PC-9 (cell line): ENCODE results near the gene RASSF10. TPM values are rescaled to one million over a fixed set of nuclear protein-coding genes. Genes with fewer than 3 reads are reported as not detected.

Experiments used
- BruUV-seq: library from RNA; stranded (reverse); fragments of 400-500 nt; replicated peaks from 2 replicates; lab custom pipeline; 2021; lab: Mats Ljungman, UMichigan
- CTCF ChIA-PET: fragments of 300-600 bp; sonication (Branson Sonifier 250); formaldehyde crosslinking; loops from one replicate; lab custom pipeline; 2022; ENCODE audit warnings: antibody characterized with exemption; lab: Charles Lee
- POLR2A ChIA-PET: fragments of 300-600 bp; sonication (Branson Sonifier 250); formaldehyde crosslinking; loops from one replicate; lab custom pipeline; 2022; ENCODE audit warnings: antibody characterized with exemption; ENCODE audit not compliant: unreplicated experiment; lab: Charles Lee
- DNase-seq, 2 experiments: peaks; one replicate each; pipeline versions ENCODE4 v3.0.0 to v3.0.0-alpha.2; 2015 to 2022; ENCODE audit warnings: mixed read lengths in 1 of 2
- H2AFZ ChIP-seq: fragments of 200-600 bp; sonication (generic); 2 replicates; pipeline ENCODE4 v1.8.1; 2017; ENCODE audit warnings: antibody characterized with exemption
- H3F3A ChIP-seq: fragments of 200-600 bp; sonication (generic); 2 replicates; pipeline ENCODE4 v1.8.1; 2017; ENCODE audit warnings: antibody characterized with exemption, mild to moderate bottlenecking, low read depth; ENCODE audit not compliant: insufficient read depth
- H3K27ac ChIP-seq: fragments of 200-600 bp; sonication (generic); 2 replicates; pipeline ENCODE4 v1.6.1; 2016; ENCODE audit warnings: mixed run types
- H3K27me3 ChIP-seq: fragments of 200-600 bp; sonication (generic); 2 replicates; pipeline ENCODE4 v1.6.1; 2016; ENCODE audit warnings: low read depth, mixed run types; ENCODE audit not compliant: insufficient read depth
- H3K36me3 ChIP-seq: fragments of 200-600 bp; sonication (generic); 2 replicates; pipeline ENCODE4 v1.6.1; 2016; ENCODE audit warnings: low read depth, mixed run types
- H3K4me1 ChIP-seq: fragments of 200-600 bp; sonication (generic); replicated peaks from 2 replicates; pipeline ENCODE4 v1.6.1; 2016; ENCODE audit warnings: mixed run types; ENCODE audit not compliant: insufficient read depth
- H3K4me2 ChIP-seq: fragments of 200-600 bp; sonication (generic); 2 replicates; pipeline ENCODE4 v1.6.1; 2017; ENCODE audit warnings: mixed run types
- H3K4me3 ChIP-seq: fragments of 200-600 bp; sonication (generic); 2 replicates; pipeline ENCODE4 v1.6.1; 2016; ENCODE audit warnings: mixed run types
- H3K79me2 ChIP-seq: fragments of 200-600 bp; sonication (generic); 2 replicates; pipeline ENCODE4 v1.6.1; 2017; ENCODE audit warnings: low read depth, mixed run types
- H3K9me2 ChIP-seq: fragments of 200-600 bp; sonication (generic); 2 replicates; pipeline ENCODE4 v1.8.1; 2017; ENCODE audit warnings: mild to moderate bottlenecking; ENCODE audit not compliant: insufficient read depth
- H3K9me3 ChIP-seq: fragments of 200-600 bp; sonication (generic); 2 replicates; pipeline ENCODE4 v1.8.1; 2016; ENCODE audit warnings: low read depth; ENCODE audit not compliant: insufficient read depth
- H4K20me1 ChIP-seq: fragments of 200-600 bp; sonication (generic); 2 replicates; pipeline ENCODE4 v1.8.1; 2017; ENCODE audit not compliant: insufficient read depth
- EZH2 ChIP-seq: fragments of 200-600 bp; sonication (generic); IDR thresholded peaks from 2 replicates; pipeline ENCODE4 v1.8.0; 2017; ENCODE audit warnings: antibody characterized with exemption, low read depth
- intact Hi-C: fragments of 100-400 bp; cut with micrococcal nuclease; formaldehyde crosslinking; loops from one replicate; pipeline ENCODE4 v1.10.0; 2022; ENCODE audit not compliant: unreplicated experiment
- total RNA-seq: library from RNA; stranded (reverse); gene quantifications from 2 replicates; pipeline ENCODE4 v1.2.3, GENCODE V29; 2021
- TF ChIP-seq, protein P1 (sequence below): fragments of 200-600 bp; sonication (generic); conservative IDR thresholded peaks from 2 replicates; pipeline ENCODE4 v1.6.1; 2017; ENCODE audit warnings: mixed run types, antibody characterized with exemption, mild to moderate bottlenecking, moderate library complexity

Gene RASSF10
- total RNA-seq, 1 experiment from 2014 or later, result 0.35 TPM

DNA sequence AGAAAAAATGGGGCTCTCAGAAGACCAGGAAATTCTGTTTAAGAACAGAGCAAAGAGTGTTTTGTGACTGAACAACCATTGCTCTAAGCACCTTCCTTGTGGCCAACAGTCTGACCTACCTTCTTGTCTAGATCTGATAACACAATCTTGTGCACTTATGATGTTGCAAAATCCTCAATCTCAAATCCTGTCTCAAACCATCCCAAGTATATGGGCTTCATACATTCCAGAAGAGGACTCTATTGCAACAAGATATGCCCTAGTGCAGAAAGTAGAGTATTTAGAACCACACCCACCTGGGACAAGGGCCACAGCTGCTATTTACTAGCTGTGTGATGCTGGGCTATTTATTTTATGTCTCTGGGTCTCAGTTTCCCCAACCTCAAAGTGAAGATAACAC is 27.1 kb downstream of the RASSF10 start:
- no peaks in the 10 kb centered on the region for H3K27me3 ChIP-seq
- no peaks in the 10 kb centered on the region for H3F3A ChIP-seq
- H3K36me3 ChIP-seq, result no peaks in the 10 kb centered on the region
- no peak overlapping the region for H3K4me2 ChIP-seq
- no peak overlapping the region for H2AFZ ChIP-seq
- TF ChIP-seq, protein P1, sequence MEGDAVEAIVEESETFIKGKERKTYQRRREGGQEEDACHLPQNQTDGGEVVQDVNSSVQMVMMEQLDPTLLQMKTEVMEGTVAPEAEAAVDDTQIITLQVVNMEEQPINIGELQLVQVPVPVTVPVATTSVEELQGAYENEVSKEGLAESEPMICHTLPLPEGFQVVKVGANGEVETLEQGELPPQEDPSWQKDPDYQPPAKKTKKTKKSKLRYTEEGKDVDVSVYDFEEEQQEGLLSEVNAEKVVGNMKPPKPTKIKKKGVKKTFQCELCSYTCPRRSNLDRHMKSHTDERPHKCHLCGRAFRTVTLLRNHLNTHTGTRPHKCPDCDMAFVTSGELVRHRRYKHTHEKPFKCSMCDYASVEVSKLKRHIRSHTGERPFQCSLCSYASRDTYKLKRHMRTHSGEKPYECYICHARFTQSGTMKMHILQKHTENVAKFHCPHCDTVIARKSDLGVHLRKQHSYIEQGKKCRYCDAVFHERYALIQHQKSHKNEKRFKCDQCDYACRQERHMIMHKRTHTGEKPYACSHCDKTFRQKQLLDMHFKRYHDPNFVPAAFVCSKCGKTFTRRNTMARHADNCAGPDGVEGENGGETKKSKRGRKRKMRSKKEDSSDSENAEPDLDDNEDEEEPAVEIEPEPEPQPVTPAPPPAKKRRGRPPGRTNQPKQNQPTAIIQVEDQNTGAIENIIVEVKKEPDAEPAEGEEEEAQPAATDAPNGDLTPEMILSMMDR, result no peak
- TF ChIP-seq EZH2, result no peak
- H3K4me1 ChIP-seq, result no peaks in the 10 kb centered on the region; the same call in 1 of the 2 replicates
- H3K4me3 ChIP-seq, result no peak overlapping the region
- BruUV-seq, result no TSS peak
- no peaks in the 10 kb centered on the region for H3K79me2 ChIP-seq
- ChIA-PET POLR2A (no interaction called here), CTCF (no interaction called here)
- no peaks in the 10 kb centered on the region for H3K9me3 ChIP-seq
- no peaks in the 10 kb centered on the region for H4K20me1 ChIP-seq
- H3K27ac ChIP-seq, result no peak overlapping the region
- no peak for DNase-seq
- no peaks in the 10 kb centered on the region for H3K9me2 ChIP-seq
- intact Hi-C loops, result no loop called here

DNA sequence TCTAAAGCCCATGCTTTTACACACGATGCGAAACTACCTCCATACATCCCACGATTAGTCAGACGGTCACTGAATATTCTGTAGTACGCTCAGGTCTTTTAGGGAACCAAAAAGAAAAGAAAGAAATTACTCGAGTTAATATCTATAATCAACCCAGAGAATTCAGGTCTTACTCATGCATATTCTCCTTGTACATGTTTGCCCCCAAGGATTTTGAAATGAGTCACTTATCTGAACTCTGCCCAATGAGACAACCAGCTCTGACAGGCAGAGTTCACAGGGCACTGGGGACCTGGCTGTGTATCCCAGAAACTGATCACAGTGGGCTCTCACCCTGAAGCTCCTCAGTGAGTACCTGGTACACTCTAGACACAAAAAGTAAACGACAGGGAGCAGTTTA is 29.2 kb downstream of the RASSF10 start:
- no peak overlapping the region for H2AFZ ChIP-seq
- no peak overlapping the region for H3K27ac ChIP-seq
- TF ChIP-seq, protein P1, result no peak
- no peak for TF ChIP-seq EZH2
- no peak overlapping the region for H3K4me2 ChIP-seq
- H3K79me2 ChIP-seq, result no peaks in the 10 kb centered on the region
- no peaks in the 10 kb centered on the region for H3K9me2 ChIP-seq
- no peaks in the 10 kb centered on the region for H4K20me1 ChIP-seq
- ChIA-PET CTCF (no interaction called here), POLR2A (no interaction called here)
- no peaks in the 10 kb centered on the region for H3K36me3 ChIP-seq
- no peak for DNase-seq
- no peak overlapping the region for H3K4me3 ChIP-seq
- no peaks in the 10 kb centered on the region; the same call in 1 of the 2 replicates for H3K4me1 ChIP-seq
- intact Hi-C loops, result no loop called here
- H3K9me3 ChIP-seq, result no peaks in the 10 kb centered on the region
- no peaks in the 10 kb centered on the region for H3F3A ChIP-seq
- BruUV-seq, result no TSS peak
- no peaks in the 10 kb centered on the region for H3K27me3 ChIP-seq

DNA sequence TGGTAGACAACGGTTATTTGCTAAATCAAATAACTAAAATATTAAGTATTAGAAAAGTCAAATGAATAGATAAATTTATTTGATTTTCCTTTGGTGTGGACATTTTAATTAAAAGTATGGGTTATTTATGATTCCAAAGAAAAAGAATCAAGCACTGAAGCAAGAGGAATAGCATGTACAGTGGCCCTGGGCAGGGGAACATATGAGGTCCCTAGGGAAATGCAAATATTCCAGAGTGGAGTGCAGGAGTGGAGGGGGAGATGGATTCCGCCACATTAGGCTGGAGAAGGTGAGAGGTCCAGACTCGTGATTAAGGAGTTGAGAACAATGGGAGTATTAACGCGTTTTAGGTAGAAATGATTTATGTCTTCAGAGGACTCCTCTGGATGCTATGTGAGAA is 30.0 kb downstream of the RASSF10 start:
- Histone ChIP-seq H3K9me2 (no peaks in the 10 kb centered on the region), H3F3A (no peaks in the 10 kb centered on the region), H2AFZ (no peak overlapping the region), H3K79me2 (no peaks in the 10 kb centered on the region), H3K4me2 (no peak overlapping the region), H3K36me3 (no peaks in the 10 kb centered on the region), H3K27me3 (no peaks in the 10 kb centered on the region), H3K27ac (no peak overlapping the region), H3K4me1 (no peaks in the 10 kb centered on the region; the same call in 1 of the 2 replicates), H3K4me3 (no peak overlapping the region), H3K9me3 (no peaks in the 10 kb centered on the region), H4K20me1 (no peaks in the 10 kb centered on the region)
- CTCF ChIA-PET, result no interaction called here
- intact Hi-C loops, result no loop called here
- POLR2A ChIA-PET, result no interaction called here
- TF ChIP-seq, protein P1, result no peak
- no peak for TF ChIP-seq EZH2
- no peak for DNase-seq
- no TSS peak for BruUV-seq
